BE2C (cell line): ENCODE data around the gene FCAMR.

Experiments used
- DNase-seq: peaks from one replicate; pipeline ENCODE4 v3.0.0-alpha.2; 2020
- H3K27me3 ChIP-seq: fragments of 250-450 bp; sonication (Bioruptor Pico); 2 replicates; pipeline ENCODE4 v1.5.1; 2020; ENCODE audit warnings: mild to moderate bottlenecking
- H3K36me3 ChIP-seq: fragments of 250-450 bp; sonication (Bioruptor Pico); 2 replicates; pipeline ENCODE4 v1.5.1; 2020; ENCODE audit warnings: mild to moderate bottlenecking
- H3K4me1 ChIP-seq: fragments of 250-450 bp; sonication (Bioruptor Pico); 2 replicates; pipeline ENCODE4 v1.5.1; 2020
- H3K4me3 ChIP-seq: 2 replicates; pipeline ENCODE4 v1.5.1; 2011; ENCODE audit warnings: low read depth, low read length
- H3K9me3 ChIP-seq: fragments of 250-450 bp; sonication (Bioruptor Pico); 2 replicates; pipeline ENCODE4 v1.5.1; 2020
- CTCF ChIP-seq: IDR thresholded peaks from 2 replicates; pipeline ENCODE4 v1.5.1; 2012; ENCODE audit warnings: mild to moderate bottlenecking, low read depth, low read length

Gene FCAMR

GRCh38 chr1:207014728-207015127 is 44.5 kb upstream of the FCAMR start:
- Histone ChIP-seq H3K9me3 (no peaks in the 10 kb centered on the region), H3K27me3 (peaks cover 59% of the 10 kb centered on the region), H3K4me1 (no peaks in the 10 kb centered on the region), H3K36me3 (no peaks in the 10 kb centered on the region), H3K4me3 (no peak overlapping the region)
- DNase-seq, result no peak
- TF ChIP-seq CTCF, result no peak

GRCh38 chr1:207013321-207014085 is 43.2 kb upstream of the FCAMR start:
- Histone ChIP-seq H3K27me3 (peaks cover 57% of the 10 kb centered on the region), H3K36me3 (no peaks in the 10 kb centered on the region), H3K4me1 (no peaks in the 10 kb centered on the region), H3K9me3 (no peaks in the 10 kb centered on the region), H3K4me3 (no peak overlapping the region)
- no peak for DNase-seq
- TF ChIP-seq CTCF, result no peak

- Histone ChIP-seq H3K4me3 (no peak overlapping the region), H3K27me3 (peaks cover 51% of the 10 kb centered on the region), H3K9me3 (no peaks in the 10 kb centered on the region), H3K36me3 (no peaks in the 10 kb centered on the region), H3K4me1 (no peaks in the 10 kb centered on the region)
- DNase-seq, result no peak
- no peak for TF ChIP-seq CTCF
These were observed 40.5 kb upstream of the FCAMR start for GRCh38 chr1:207010726-207011125.

GRCh38 chr1:207009945-207010344 is 39.7 kb upstream of the FCAMR start:
- Histone ChIP-seq H3K4me1 (no peaks in the 10 kb centered on the region), H3K36me3 (no peaks in the 10 kb centered on the region), H3K4me3 (no peak overlapping the region), H3K9me3 (no peaks in the 10 kb centered on the region), H3K27me3 (peaks cover 56% of the 10 kb centered on the region)
- DNase-seq, result no peak
- TF ChIP-seq CTCF, result no peak

GRCh38 chr1:207009182-207009850 is 39.1 kb upstream of the FCAMR start:
- Histone ChIP-seq H3K27me3 (peaks cover 52% of the 10 kb centered on the region), H3K4me3 (no peak overlapping the region), H3K36me3 (no peaks in the 10 kb centered on the region), H3K4me1 (no peaks in the 10 kb centered on the region), H3K9me3 (no peaks in the 10 kb centered on the region)
- DNase-seq, result no peak
- no peak for TF ChIP-seq CTCF

GRCh38 chr1:207007352-207008033 is 37.2 kb upstream of the FCAMR start:
- TF ChIP-seq CTCF, result no peak
- no peaks in the 10 kb centered on the region for H3K4me1 ChIP-seq
- H3K27me3 ChIP-seq, result peaks cover 38% of the 10 kb centered on the region
- no peak for DNase-seq
- H3K4me3 ChIP-seq, result no peak overlapping the region
- no peaks in the 10 kb centered on the region for H3K36me3 ChIP-seq
- H3K9me3 ChIP-seq, result no peaks in the 10 kb centered on the region
